DND-41 (cell line): ENCODE results near the gene SGTA.

ENCODE experiments used
- ATAC-seq: fragments of 200-7000 bp; cut with Tn5 transposase; 3 replicates; pipeline ENCODE4 v1.9.1; 2021; ENCODE audit warnings: low read depth; ENCODE audit not compliant: insufficient read depth
- DNase-seq: peaks from one replicate; pipeline ENCODE4 v3.0.0-alpha.2; 2020
- H2AFZ ChIP-seq: 2 replicates; pipeline ENCODE4 v1.6.0; 2012; ENCODE audit warnings: low read depth, low read length
- H3K27ac ChIP-seq: 2 replicates; pipeline ENCODE4 v1.5.1; 2012; ENCODE audit warnings: low read length, inconsistent platforms
- H3K27me3 ChIP-seq: fragments of 200-600 bp; sonication (generic); 2 replicates; pipeline ENCODE4 v1.6.0; 2012; ENCODE audit warnings: low read length, mild to moderate bottlenecking, inconsistent platforms; ENCODE audit not compliant: insufficient read depth, poor library complexity
- H3K36me3 ChIP-seq: 2 replicates; pipeline ENCODE4 v1.5.1; 2012; ENCODE audit warnings: low read length, inconsistent platforms; ENCODE audit not compliant: insufficient read depth
- H3K4me1 ChIP-seq: 2 replicates; pipeline ENCODE4 v1.5.1; 2012; ENCODE audit warnings: mild to moderate bottlenecking, low read length; ENCODE audit not compliant: insufficient read depth
- H3K4me2 ChIP-seq: 2 replicates; pipeline ENCODE4 v1.6.0; 2012; ENCODE audit warnings: mild to moderate bottlenecking, moderate library complexity, low read length, inconsistent platforms; ENCODE audit not compliant: insufficient read depth
- H3K4me3 ChIP-seq, 2 experiments: fragments of 200-600 bp in 1 of 2; shearing (Covaris generic) in 1 of 2; 2 replicates each; pipeline ENCODE4 v1.5.1; 2012 to 2016; ENCODE audit warnings: inconsistent platforms in 2 of 2, low read length in 2 of 2, mild to moderate bottlenecking in 2 of 2, low read depth in 1 of 2, moderate library complexity in 1 of 2
- H3K79me2 ChIP-seq: 2 replicates; pipeline ENCODE4 v1.6.0; 2012; ENCODE audit warnings: low read length, inconsistent platforms; ENCODE audit not compliant: insufficient read depth
- H3K9ac ChIP-seq: 2 replicates; pipeline ENCODE4 v1.6.0; 2012; ENCODE audit warnings: low read depth, mild to moderate bottlenecking, inconsistent platforms, low read length, moderate library complexity
- H3K9me3 ChIP-seq: 2 replicates; pipeline ENCODE4 v1.5.1; 2012; ENCODE audit warnings: low read length, moderate library complexity, mild to moderate bottlenecking, inconsistent platforms; ENCODE audit not compliant: insufficient read depth, severe bottlenecking
- H4K20me1 ChIP-seq: 2 replicates; pipeline ENCODE4 v1.6.0; 2012; ENCODE audit warnings: low read length; ENCODE audit not compliant: insufficient read depth
- EZH2 ChIP-seq: IDR thresholded peaks from 3 replicates; pipeline ENCODE4 v1.6.1; 2012; ENCODE audit warnings: borderline replicate concordance, low read depth, mild to moderate bottlenecking, moderate library complexity, low read length, inconsistent platforms; ENCODE audit not compliant: severe bottlenecking
- TF ChIP-seq, protein P1 (sequence below): IDR thresholded peaks from 2 replicates; pipeline ENCODE4 v1.5.1; 2012; ENCODE audit warnings: borderline replicate concordance, low read length, moderate library complexity, mild to moderate bottlenecking; ENCODE audit not compliant: poor library complexity, severe bottlenecking; ENCODE audit errors: extremely low read depth

Gene SGTA

DNA sequence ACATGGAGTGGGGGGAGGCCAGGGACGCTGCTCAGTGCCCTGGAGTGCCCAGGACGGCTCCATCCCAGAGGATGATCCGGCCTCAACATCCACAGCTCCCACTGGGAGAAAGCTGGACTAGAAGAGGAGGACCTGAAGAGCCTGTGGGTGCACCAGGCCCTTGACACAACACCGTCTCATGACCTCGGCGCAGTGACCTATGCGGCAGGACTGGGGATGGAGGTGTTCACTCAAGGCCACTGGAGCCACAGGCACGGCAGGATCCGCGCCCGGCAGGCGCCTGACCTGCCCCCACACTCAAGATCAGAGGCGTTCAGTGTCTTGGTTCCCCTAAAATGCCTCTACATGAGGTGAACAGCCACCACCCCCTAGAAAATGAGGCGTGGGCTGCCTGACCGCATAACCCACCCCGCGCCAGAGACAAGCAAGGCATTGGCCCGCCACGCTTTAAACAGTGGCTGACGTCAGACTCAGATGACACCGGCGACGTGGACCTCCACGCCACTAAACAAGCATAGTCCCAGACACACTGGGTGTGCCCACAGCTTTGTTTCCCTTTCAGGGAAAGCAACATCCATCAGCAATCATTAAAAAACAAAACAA lies 8.0 kb downstream of the SGTA start:
- H3K36me3 ChIP-seq = peaks cover 46% of the 10 kb centered on the region
- no peaks in the 10 kb centered on the region for H3K27me3 ChIP-seq
- H3K4me2 ChIP-seq = no peak overlapping the region
- no peaks in the 10 kb centered on the region for H3K9me3 ChIP-seq
- H2AFZ ChIP-seq = no peak overlapping the region
- no peak for TF ChIP-seq EZH2
- TF ChIP-seq, protein P1, sequence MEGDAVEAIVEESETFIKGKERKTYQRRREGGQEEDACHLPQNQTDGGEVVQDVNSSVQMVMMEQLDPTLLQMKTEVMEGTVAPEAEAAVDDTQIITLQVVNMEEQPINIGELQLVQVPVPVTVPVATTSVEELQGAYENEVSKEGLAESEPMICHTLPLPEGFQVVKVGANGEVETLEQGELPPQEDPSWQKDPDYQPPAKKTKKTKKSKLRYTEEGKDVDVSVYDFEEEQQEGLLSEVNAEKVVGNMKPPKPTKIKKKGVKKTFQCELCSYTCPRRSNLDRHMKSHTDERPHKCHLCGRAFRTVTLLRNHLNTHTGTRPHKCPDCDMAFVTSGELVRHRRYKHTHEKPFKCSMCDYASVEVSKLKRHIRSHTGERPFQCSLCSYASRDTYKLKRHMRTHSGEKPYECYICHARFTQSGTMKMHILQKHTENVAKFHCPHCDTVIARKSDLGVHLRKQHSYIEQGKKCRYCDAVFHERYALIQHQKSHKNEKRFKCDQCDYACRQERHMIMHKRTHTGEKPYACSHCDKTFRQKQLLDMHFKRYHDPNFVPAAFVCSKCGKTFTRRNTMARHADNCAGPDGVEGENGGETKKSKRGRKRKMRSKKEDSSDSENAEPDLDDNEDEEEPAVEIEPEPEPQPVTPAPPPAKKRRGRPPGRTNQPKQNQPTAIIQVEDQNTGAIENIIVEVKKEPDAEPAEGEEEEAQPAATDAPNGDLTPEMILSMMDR = no peak
- DNase-seq (no peak), ATAC-seq (no peak)
- peaks cover 84% of the 10 kb centered on the region for H4K20me1 ChIP-seq
- H3K79me2 ChIP-seq = peaks cover 92% of the 10 kb centered on the region
- no peak overlapping the region for H3K27ac ChIP-seq
- no peak overlapping the region for H3K4me3 ChIP-seq
- peaks cover 8% of the 10 kb centered on the region for H3K4me1 ChIP-seq
- H3K9ac ChIP-seq = no peak overlapping the region

DNA sequence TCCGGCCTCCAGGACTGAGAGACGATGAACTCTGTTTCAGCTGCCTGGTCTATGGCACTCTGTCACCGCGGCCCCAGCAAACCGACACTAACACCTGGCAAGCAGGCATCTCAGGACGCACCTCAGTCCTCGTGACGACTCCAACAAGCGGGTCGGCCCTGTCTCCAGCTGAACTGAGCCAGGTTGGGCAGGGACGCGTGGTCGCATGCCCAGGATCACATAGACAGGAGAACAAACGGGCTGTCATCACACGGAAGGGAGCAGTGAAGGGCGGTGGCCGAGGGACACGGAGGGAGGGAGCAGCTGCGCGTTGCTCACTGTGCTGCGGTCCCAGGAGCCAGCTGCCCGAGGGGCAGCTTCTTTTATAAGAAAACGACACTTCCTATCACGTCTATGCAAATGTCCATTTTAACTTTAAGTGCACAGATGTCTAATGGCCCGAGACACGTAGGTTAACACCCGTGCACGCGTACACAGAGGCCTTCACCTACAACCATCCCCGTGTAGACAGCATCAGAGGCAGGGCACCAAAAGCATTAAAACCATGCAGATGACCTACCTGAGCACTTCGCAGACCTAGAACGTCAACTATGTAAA lies 8.9 kb downstream of the SGTA start:
- peaks cover 47% of the 10 kb centered on the region for H3K36me3 ChIP-seq
- H3K4me2 ChIP-seq = no peak overlapping the region
- H3K27ac ChIP-seq = no peak overlapping the region
- no peak overlapping the region for H3K4me3 ChIP-seq
- peaks cover 90% of the 10 kb centered on the region for H3K79me2 ChIP-seq
- no peaks in the 10 kb centered on the region for H3K27me3 ChIP-seq
- ATAC-seq = no peak
- no peaks in the 10 kb centered on the region for H3K9me3 ChIP-seq
- H4K20me1 ChIP-seq = peaks cover 83% of the 10 kb centered on the region
- DNase-seq = no peak
- no peak overlapping the region for H3K9ac ChIP-seq
- TF ChIP-seq, protein P1 = no peak
- no peak for TF ChIP-seq EZH2
- H3K4me1 ChIP-seq = peaks cover 5% of the 10 kb centered on the region
- H2AFZ ChIP-seq = no peak overlapping the region

DNA sequence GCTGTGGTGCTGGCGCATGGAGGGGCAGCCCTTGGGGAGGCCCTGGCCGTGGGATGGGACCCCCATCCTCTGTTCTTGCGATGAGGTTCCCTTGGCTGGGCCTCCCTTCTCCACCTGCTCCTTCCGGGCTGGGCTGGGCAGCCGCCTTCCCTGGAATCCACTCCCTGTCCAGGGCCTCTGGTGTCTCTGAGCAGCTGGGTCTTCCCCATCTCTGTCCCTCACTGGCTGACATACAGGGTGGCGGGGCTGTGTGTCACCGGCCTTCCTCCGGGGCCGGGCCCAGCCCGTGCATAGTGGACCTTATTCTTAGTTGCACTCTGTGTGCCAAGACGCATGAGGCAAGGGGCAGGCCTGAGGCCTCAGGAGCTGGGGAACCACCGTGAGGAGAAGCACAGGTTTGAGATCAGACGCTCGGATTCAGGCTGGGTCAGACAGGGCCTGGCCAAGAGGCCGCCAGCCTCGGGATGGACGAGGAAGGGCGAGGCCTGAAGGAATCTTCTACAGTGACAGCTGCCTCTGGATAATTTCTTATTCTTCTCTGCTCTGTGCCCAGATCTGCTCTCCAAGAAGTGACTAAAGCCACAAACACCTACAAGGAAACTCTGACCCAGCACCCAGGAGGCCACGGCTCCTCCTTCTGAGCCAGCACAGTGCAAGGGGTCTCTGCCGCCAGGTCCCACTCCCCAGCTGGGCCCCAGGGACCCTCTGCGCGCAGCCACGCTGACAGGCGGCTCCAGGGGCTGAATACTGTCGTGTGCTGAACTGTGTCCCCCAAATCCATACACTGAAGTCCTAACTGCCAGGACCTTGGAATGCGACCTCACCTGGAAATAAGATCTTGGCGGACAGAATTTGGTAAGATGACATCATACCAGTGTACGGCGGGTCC lies 11.0 kb downstream of the SGTA start:
- Histone ChIP-seq H3K4me3 (no peak overlapping the region), H3K27me3 (no peaks in the 10 kb centered on the region), H3K4me1 (peaks cover 3% of the 10 kb centered on the region; the same call in 1 of the 2 replicates), H3K9me3 (no peaks in the 10 kb centered on the region), H2AFZ (no peak overlapping the region), H3K79me2 (peaks cover 84% of the 10 kb centered on the region), H4K20me1 (peaks cover 84% of the 10 kb centered on the region), H3K4me2 (no peak overlapping the region), H3K9ac (no peak overlapping the region), H3K27ac (no peak overlapping the region), H3K36me3 (peaks cover 53% of the 10 kb centered on the region)
- ATAC-seq (no peak), DNase-seq (no peak)
- TF ChIP-seq EZH2 = no peak
